Endometrium (tissue), 2 donors: ENCODE measurements around the gene TIMM9.
"Not testable (repeated sequence)": the region's sequence is repeated elsewhere in the genome, so short reads cannot be mapped to it uniquely, and the experiment has no call there.

Source experiments
- FAIRE-seq: peaks from 2 replicates; lab custom pipeline; 2012; peaks lifted over from hg19 to GRCh38; lab: Jason Lieb, UNC
- donor health status: control.
- donor health status: control.

The TIMM9 gene

GRCh38 chr14:58398495-58398894, 28.8 kb downstream of the TIMM9 start:
- FAIRE-seq: no peak

GRCh38 chr14:58397156-58397555, 30.2 kb downstream of the TIMM9 start:
- FAIRE-seq: no peak

- FAIRE-seq: no peak
Observed at GRCh38 chr14:58395812-58396788, 31.2 kb downstream of the TIMM9 start, which contains the start of gene TOMM20L. TSS of gene TOMM20L (plus strand) at chr14:58395930. CDS start at chr14:58395958, 28 bp downstream.

GRCh38 chr14:58395562-58395811, 31.8 kb downstream of the TIMM9 start:
- no peak for FAIRE-seq

- FAIRE-seq: no peak
Observed at GRCh38 chr14:58390830-58391229, 36.5 kb downstream of the TIMM9 start.

- FAIRE-seq: no peak
Observed at GRCh38 chr14:58376791-58377190, 50.5 kb downstream of the TIMM9 start.

- no peak for FAIRE-seq
Observed at GRCh38 chr14:58368956-58369355, 58.4 kb downstream of the TIMM9 start.

- no peak for FAIRE-seq
Observed at GRCh38 chr14:58367296-58367695, 60.0 kb downstream of the TIMM9 start.

GRCh38 chr14:58364316-58364715, 63.0 kb downstream of the TIMM9 start:
- no peak for FAIRE-seq

- FAIRE-seq: no peak
Observed at GRCh38 chr14:58362798-58363412, 64.4 kb downstream of the TIMM9 start.

- FAIRE-seq: not testable (repeated sequence)
Observed at GRCh38 chr14:58362272-58362671, 65.1 kb downstream of the TIMM9 start.
